ENCODE results near the gene ANKRD28.

DNA sequence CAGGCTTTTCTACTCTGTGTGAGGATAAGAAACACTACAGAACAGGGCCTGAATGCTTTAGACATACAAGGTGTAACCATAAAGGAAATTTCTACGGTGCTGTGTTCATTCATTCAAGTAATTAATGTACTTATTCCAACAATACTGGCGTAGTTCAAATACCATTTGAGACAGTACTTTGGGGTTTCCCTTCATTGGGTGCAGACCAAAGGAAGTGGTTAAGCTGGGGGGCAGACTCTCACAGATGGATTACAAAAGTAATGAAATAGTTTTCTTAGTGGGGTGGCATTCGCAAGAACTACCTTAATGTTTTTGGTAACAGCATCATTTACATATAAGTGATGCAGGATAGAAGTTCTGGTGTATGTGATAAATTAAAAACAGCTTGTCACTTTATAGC, 130.3 kb downstream of the ANKRD28 start:
- TF ChIP-seq, protein P1, sequence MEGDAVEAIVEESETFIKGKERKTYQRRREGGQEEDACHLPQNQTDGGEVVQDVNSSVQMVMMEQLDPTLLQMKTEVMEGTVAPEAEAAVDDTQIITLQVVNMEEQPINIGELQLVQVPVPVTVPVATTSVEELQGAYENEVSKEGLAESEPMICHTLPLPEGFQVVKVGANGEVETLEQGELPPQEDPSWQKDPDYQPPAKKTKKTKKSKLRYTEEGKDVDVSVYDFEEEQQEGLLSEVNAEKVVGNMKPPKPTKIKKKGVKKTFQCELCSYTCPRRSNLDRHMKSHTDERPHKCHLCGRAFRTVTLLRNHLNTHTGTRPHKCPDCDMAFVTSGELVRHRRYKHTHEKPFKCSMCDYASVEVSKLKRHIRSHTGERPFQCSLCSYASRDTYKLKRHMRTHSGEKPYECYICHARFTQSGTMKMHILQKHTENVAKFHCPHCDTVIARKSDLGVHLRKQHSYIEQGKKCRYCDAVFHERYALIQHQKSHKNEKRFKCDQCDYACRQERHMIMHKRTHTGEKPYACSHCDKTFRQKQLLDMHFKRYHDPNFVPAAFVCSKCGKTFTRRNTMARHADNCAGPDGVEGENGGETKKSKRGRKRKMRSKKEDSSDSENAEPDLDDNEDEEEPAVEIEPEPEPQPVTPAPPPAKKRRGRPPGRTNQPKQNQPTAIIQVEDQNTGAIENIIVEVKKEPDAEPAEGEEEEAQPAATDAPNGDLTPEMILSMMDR (IDR thresholded peaks at IDR 0.05): no peak
- TF ChIP-seq POLR2A (IDR thresholded peaks at IDR 0.05) (no peak), EP300 (IDR thresholded peaks at IDR 0.05) (no peak)

Data from ovary (tissue), 3 donors.